H7 (cell line): ENCODE data around the gene SIRT3. TPM values are rescaled to one million over a fixed set of nuclear protein-coding genes. Genes with fewer than 3 reads are reported as not detected.

Experiments used
- DNase-seq: peaks from one replicate; pipeline ENCODE4 v3.0.0; 2012
- H3K27me3 ChIP-seq: 2 replicates; pipeline ENCODE4 v1.6.0; 2011; ENCODE audit warnings: mild to moderate bottlenecking, low read length; ENCODE audit not compliant: control insufficient read depth, insufficient read depth
- H3K36me3 ChIP-seq: replicated peaks from 2 replicates; pipeline ENCODE4 v1.5.1; 2011; ENCODE audit warnings: low read length; ENCODE audit not compliant: control insufficient read depth, insufficient read depth
- H3K4me3 ChIP-seq: 2 replicates; pipeline ENCODE4 v1.5.1; 2011; ENCODE audit warnings: low read depth, mild to moderate bottlenecking, control low read depth, low read length, moderate library complexity; ENCODE audit not compliant: insufficient read depth
- total RNA-seq: library from RNA; depleted of rRNA; stranded (reverse); fragments of >200 nt; shearing (Covaris generic); gene quantifications from 2 replicates; pipeline ENCODE4 v1.2.3, GENCODE V29; 2014

Gene SIRT3
- total RNA-seq, 1 experiment from 2014 or later, result 10.7 TPM

GRCh38 chr11:209275-210121, 26.6 kb downstream of the SIRT3 start:
- no peak for DNase-seq
- H3K36me3 ChIP-seq, result peaks cover 51% of the 10 kb centered on the region
- H3K4me3 ChIP-seq, result peak overlapping the region; percentile 66
- no peaks in the 10 kb centered on the region for H3K27me3 ChIP-seq

- H3K4me3 ChIP-seq, result peak overlapping the region; percentile 66
- peak; percentile 85 for DNase-seq
- no peaks in the 10 kb centered on the region for H3K27me3 ChIP-seq
- H3K36me3 ChIP-seq, result peaks cover 46% of the 10 kb centered on the region
These were observed 27.3 kb downstream of the SIRT3 start for GRCh38 chr11:208917-209260.

GRCh38 chr11:208181-208916, 27.8 kb downstream of the SIRT3 start:
- no peaks in the 10 kb centered on the region for H3K27me3 ChIP-seq
- peaks cover 45% of the 10 kb centered on the region for H3K36me3 ChIP-seq
- peak overlapping the region; percentile 66 for H3K4me3 ChIP-seq
- peak; percentile 96 for DNase-seq

- peaks cover 39% of the 10 kb centered on the region for H3K36me3 ChIP-seq
- peak overlapping the region; percentile 66 for H3K4me3 ChIP-seq
- H3K27me3 ChIP-seq, result no peaks in the 10 kb centered on the region
- no peak for DNase-seq
These were observed 28.3 kb downstream of the SIRT3 start for GRCh38 chr11:207863-208180.

- Histone ChIP-seq H3K27me3 (no peaks in the 10 kb centered on the region), H3K36me3 (peaks cover 34% of the 10 kb centered on the region), H3K4me3 (peak within 1 kb of the TSS; percentile 66)
- peak; percentile 99 for DNase-seq
These were observed 28.8 kb downstream of the SIRT3 start, which contains the start of the genes BET1L and RIC8A for GRCh38 chr11:207208-207862. Gene BET1L, minus strand, starts transcription at chr11:207399. Its CDS starts 78 bp downstream, at chr11:207321. Gene RIC8A, plus strand, starts transcription at chr11:207708. Its CDS starts 1,147 bp downstream, at chr11:208855.

GRCh38 chr11:206526-207207, 29.5 kb downstream of the SIRT3 start:
- Histone ChIP-seq H3K27me3 (no peaks in the 10 kb centered on the region), H3K4me3 (peak overlapping the region; percentile 66), H3K36me3 (peaks cover 29% of the 10 kb centered on the region)
- peak; percentile 71 for DNase-seq

- no peak for DNase-seq
- no peaks in the 10 kb centered on the region for H3K27me3 ChIP-seq
These were observed 30.1 kb downstream of the SIRT3 start for GRCh38 chr11:206002-206384.

GRCh38 chr11:205221-206001, 30.7 kb downstream of the SIRT3 start:
- Histone ChIP-seq H3K36me3 (peaks cover 17% of the 10 kb centered on the region), H3K4me3 (no peak overlapping the region), H3K27me3 (no peaks in the 10 kb centered on the region)
- DNase-seq, result no peak

More at GRCh38 chr11:206002-206384, 30.1 kb downstream of the SIRT3 start:
- H3K4me3 ChIP-seq, result no peak overlapping the region
- peaks cover 23% of the 10 kb centered on the region for H3K36me3 ChIP-seq

GRCh38 chr11:204587-205109, 31.5 kb downstream of the SIRT3 start:
- DNase-seq, result no peak
- Histone ChIP-seq H3K4me3 (no peak overlapping the region), H3K36me3 (peaks cover 10% of the 10 kb centered on the region), H3K27me3 (no peaks in the 10 kb centered on the region)

GRCh38 chr11:203945-204586, 32.1 kb downstream of the SIRT3 start:
- no peak for DNase-seq

GRCh38 chr11:203056-203944, 32.8 kb downstream of the SIRT3 start:
- Histone ChIP-seq H3K27me3 (no peaks in the 10 kb centered on the region), H3K4me3 (no peak overlapping the region), H3K36me3 (peaks cover 10% of the 10 kb centered on the region)
- DNase-seq, result no peak

More at GRCh38 chr11:203945-204586, 32.1 kb downstream of the SIRT3 start:
- Histone ChIP-seq H3K36me3 (peaks cover 10% of the 10 kb centered on the region), H3K4me3 (no peak overlapping the region), H3K27me3 (no peaks in the 10 kb centered on the region)

- H3K27me3 ChIP-seq, result no peaks in the 10 kb centered on the region
- H3K36me3 ChIP-seq, result peaks cover 10% of the 10 kb centered on the region
- no peak for DNase-seq
- H3K4me3 ChIP-seq, result no peak overlapping the region
These were observed 33.7 kb downstream of the SIRT3 start for GRCh38 chr11:202490-202889.
